NCI-H774 (cell line): ENCODE measurements around the gene SPOCD1.
A peak's percentile ranks its signal among the peaks of the same experiment; 100 is the strongest.

Source experiments
- DNase-seq: peaks from one replicate; lab custom pipeline; 2025; lab: John Stamatoyannopoulos, UW

Gene SPOCD1

GRCh38 chr1:31755850-31756492 lies 59.9 kb downstream of the SPOCD1 start:
- DNase-seq = no peak

GRCh38 chr1:31755197-31755611 lies 60.6 kb downstream of the SPOCD1 start:
- DNase-seq = no peak

DNA sequence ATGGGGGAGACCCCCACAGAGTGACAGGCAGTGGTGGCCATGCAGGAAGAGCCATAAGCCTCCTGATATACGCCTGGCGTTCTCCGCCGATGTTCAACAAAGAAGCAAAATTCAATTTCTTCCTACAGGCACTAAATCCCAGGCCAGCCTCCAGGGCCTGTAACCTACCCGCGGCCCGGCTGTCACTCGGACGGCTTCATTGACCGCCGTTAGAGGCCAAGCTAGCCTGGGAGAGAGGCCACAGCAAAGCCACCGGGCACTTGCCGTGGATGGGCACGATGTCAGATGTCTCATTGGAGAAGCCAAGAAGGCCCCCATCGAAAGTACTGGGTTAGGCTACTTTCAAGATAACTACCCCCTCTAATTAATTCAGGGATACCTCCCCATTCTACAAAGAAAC lies 61.4 kb downstream of the SPOCD1 start:
- DNase-seq = no peak

DNA sequence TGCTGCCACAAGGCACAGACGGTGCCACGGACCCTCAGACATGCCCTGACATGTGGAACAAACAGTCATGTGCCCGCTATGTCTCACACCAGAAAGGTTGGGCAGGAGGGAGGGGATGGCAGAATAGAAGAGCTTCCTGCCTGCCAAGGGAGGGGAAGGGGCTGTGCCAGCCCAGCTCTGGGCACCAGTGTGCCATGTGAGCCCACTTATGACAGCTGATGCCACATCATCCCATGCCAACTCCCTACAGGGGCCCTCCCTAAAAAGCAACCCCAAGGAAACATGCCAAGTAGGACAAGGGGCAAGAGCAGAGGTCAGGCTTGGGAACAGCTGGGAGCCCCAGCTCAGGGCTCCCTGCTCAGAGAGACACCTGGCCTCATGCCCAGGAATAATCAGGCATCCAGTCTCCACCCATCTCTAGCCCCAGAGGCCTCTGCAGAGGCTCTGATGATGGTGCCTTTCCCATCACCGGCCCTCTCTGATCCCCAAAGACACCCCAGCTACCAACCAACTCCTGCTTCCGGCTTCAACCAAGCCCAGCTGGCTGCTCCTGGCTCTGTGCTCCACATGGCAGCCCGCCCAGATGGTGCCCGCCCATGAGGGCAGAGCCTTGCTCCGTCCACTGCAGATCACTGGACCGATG lies 62.0 kb downstream of the SPOCD1 start:
- DNase-seq = peak; percentile 24

DNA sequence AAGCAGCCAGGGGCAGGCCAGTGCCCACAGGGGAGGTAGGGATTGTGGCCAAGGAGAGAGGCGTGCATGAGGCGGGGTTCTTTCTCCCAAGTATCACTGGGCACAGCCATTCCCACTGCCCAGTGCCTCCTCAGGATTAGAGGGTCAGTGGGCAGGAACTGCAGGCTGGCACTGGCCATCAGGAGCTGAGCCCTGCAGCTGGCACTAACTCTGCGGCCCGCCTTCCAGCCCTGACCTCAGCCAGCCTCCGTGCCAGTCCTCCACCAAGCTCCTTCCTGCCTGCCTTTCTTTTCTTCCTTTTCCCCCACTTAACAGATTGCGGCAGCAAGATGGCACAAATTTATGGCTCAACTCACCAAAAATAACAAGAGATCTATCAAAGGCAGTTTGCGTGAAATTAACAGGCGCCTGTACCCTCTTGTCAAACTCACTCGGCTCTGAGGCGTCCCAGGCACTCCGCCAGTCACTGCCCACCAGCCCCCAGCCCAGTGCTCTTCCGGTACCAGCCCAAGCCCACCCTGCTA lies 62.8 kb downstream of the SPOCD1 start:
- DNase-seq = no peak

DNA sequence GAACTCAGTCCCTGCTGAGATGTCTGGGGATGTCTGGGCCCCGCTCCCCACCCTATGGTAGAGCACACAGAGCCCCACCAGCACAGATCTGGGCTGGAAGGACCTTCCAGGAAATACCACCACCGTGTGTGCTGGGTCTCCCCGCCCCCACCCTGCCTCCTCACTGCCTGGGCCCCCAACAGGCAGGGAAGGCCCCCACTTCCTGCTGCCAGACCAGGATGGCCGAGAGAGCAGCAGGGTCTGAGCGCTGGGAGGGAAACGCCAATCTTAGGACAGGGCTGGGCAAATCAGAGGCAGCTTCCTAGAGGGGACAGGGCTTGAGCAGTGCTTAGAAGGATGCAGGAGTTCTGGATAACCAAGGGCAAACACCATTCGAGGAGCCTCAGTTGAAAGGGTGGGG lies 63.6 kb downstream of the SPOCD1 start:
- DNase-seq = no peak

GRCh38 chr1:31751822-31752241 lies 64.0 kb downstream of the SPOCD1 start:
- DNase-seq = no peak

- DNase-seq = no peak
Observed at GRCh38 chr1:31750858-31751510, 64.8 kb downstream of the SPOCD1 start.

DNA sequence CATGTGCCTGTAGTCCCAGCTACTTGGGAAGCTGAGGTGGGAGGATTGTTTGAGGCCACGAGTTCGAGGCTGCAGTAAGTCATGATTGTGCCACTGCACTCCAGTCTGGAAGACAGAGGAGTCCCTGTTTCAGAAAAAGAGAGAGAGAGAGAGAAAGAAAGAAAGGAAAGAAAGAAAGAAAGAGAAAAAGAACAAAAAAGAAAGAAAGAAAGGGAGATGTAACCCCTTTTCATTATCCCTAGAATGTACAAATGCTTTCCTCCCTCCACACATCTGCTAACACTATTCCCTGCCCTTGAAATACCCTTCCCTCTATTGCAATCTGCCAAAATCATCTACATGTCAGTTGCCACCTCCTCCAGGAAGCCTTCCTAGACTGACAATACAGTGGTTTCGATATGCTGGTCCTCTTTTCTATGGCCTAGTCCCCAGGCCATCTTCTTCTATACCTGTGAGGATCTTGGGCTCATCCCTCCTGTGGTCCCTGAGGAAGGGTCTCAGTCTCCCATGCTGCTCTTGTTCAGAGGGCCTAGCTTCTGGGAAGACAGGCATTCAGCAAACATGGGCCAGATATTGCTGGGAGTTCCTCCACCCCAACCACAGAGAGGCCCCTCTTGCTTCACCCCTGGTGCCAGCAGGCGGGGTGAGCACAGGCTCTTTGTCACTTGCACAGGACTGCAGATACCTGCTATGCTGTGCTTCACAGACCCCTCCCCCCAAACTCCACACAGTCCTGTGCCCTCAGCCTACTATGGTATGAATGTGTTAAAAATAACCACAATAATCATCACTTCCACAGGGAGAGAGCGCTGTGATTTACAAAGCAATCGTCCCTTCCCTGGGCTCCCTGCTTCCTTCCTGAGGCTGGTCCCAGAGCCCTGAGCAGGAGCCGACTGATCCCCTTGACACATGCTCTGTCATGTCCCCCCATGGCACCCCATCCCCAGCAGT lies 65.8 kb downstream of the SPOCD1 start:
- no peak for DNase-seq

DNA sequence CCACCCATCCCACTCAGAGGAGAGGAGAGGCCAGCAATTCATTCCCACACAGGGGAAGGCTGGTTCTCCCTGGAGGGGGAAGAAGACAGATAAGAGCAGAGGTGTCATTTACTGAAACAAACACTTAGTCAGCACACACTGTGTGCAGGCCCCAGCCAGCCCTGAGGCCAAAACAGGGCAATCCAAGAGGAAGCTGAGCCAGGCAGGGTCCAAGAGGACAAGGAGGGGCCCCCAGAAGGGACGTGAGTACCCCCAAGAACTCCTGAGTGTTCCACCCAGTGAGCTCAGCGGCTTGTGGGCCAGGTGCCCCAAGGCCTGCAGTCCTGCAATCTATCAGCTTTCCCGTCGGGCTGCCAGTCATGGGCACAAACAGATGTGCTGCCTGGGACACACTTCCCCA lies 67.5 kb downstream of the SPOCD1 start:
- DNase-seq = no peak

GRCh38 chr1:31747304-31747703 lies 68.5 kb downstream of the SPOCD1 start:
- no peak for DNase-seq

DNA sequence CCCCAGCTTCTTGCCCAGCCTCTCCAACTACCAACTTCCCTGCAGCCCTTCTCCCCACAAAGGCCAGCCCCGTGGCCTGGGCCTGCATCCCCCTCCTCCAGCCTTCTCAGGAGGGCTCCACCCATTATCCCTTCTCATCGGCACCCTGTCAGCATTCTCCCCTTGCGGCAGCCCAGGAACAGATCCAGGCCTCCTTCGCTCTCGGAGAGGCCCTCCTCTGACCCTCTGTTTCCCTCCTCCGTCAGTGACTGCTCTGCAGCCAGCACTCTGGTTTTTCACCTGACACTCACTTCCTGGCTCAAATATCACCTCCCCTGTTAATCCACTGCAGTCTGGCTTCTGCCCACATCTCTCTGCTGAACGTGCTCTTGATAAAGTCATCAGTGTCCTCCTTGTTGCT lies 69.1 kb downstream of the SPOCD1 start:
- DNase-seq = no peak

- DNase-seq = no peak
Observed at GRCh38 chr1:31745946-31746670, 69.7 kb downstream of the SPOCD1 start.

DNA sequence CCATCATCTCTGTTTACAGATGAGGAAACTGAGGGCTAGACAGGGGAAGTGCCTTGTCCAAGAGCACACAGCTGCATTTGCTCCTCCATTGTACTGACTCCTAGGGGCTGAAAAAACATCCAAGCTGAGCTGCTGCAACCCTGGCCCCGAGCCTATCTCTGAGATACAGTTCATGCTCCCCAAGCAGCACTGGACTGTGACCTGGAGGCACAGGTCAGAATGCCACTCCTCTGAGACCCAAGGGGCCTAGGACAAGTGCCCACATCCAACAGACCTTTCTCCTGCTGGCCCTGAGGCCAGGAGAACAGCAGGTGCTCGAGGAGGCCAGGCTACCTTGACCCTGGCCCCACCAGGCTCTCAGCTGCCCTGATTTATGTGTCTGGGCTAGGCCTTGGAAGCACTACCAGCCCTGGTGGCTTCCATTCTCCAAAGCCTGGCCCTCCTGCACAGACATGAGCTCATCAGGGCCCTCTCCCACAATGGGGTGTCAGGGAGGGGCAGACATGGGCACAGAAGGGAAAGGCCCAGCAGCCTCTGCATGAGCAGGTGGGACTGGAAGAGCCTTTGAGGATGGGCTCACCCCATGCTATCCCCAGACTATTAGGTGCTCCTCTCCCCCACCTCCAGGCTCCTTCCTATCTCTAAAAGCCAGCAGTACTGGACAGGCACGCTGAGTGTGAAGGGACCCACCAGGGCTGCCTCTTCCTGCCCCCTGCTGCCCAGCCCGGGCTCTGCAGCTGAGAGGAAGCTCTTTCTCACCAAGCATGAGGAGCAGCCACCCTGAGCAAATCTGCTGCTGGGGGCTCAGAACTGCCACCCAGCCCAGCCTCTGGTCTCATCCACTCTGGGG lies 70.5 kb downstream of the SPOCD1 start:
- peak; percentile 68 for DNase-seq

DNA sequence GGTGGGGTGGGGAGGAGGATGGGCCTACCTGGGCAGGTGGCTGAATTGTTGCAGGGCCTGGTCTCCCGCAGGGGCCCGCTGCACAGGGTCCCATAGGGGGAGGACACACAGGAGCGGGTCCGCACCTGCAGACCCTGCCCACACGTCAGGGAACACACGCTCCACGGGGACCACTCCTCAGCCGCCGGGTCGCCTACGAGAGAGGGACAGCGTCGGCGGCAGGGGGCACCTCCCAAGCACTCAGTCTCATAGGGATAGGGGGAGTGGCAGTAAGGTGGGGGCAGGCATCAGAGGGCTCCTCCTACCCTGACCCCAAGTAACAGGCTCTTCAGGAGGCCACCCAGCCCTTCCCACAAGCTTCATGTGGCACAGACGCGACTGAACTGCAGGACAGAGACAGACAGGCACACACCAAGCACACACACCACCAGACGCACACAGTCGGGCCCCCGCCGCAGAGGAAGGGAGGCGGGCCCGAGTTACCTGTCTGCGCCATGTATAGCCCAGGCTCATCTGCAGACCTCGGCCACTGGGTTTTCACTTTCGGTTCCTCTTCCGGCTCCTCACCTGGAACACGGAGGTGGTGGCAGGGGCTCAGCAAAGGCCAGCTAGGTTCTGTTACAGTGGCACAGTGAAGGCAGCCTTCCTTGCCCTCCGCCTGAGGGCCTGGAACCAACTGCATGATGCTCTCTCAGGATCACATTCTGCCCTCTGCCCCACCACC lies 71.5 kb downstream of the SPOCD1 start:
- no peak for DNase-seq

DNA sequence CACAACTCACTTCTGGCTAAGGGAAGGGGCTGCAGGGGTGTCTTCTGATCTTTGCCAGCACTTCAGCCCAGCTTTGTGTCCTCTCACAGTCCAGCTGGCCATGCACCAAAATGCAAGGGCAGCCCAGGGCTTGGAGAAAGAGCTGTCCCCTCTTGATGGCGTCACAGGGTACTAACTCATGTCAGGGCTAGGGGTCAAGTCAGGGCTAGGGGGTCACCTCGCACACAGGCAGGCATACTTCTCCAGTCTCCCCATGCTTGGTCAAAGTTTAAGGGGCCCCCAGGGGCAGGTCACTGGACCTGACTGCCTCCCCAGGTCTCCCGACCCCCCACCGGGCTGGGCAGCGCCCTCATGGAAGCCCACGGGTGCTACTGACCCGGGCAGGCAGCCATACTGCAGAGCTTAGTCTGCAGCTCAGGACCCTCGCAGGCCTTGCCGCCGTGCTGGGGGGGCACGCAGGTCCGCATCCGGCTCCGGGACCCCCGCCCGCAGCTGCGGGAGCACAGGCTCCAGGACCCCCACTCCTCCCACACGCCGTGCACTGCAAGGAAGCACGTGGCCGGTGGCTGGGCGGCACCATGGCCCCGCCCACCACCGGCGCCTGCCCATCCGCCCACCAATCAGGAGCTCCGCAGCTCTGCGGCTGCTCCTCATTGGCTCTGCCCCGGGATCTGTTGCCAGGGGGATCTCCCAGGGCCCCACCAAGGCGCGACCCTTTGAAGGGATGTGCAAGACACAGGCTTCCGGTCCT lies 73.2 kb downstream of the SPOCD1 start:
- no peak for DNase-seq
